Measurements from ENCODE around the gene MYO18A. TPM values are rescaled to one million over a fixed set of nuclear protein-coding genes. Genes with fewer than 3 reads are reported as not detected.

Gene MYO18A
- total RNA-seq, 1 experiment from 2014 or later = 37.2 TPM

DNA sequence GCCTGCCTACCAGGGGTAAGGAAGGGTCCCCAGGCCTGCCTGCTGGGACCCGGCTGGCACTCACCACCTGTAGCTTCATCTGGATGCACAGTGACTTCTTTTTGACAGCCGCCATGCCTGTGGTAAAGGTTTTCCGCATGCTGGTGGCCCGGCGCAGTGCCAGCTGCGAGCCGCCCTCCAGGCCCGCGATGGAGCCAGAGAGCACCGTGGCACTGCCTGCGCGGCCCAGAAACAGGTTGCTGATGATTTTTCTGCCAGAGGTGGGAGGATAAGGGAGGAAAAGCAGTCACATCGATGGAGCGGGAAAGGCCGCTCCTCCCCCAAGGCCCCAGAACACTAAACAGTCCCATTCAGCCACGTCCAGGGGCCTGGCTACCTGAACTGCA, 69.8 kb downstream of the MYO18A start:
- Histone ChIP-seq H3K4me1 (ENCODE audit: control insufficient read depth in 1 of 2, insufficient read depth in 2 of 2, low read length in 2 of 2) (peaks cover 15 to 26% of the 10 kb centered on the region in 2 experiments), H3K4me3 (replicated peaks in 1 of 2; ENCODE audit: low read depth in 1 of 2, low read length in 2 of 2) (no peak overlapping the region), H3K9ac (ENCODE audit: low read length) (no peak overlapping the region), H2AFZ (ENCODE audit: low read depth, low read length, poor library complexity, severe bottlenecking) (no peak overlapping the region), H3K9me3 (ENCODE audit: control insufficient read depth in 1 of 2, insufficient read depth in 1 of 2, low read depth in 1 of 2, low read length in 2 of 2) (no peaks in the 10 kb centered on the region), H3K27me3 (ENCODE audit: insufficient read depth, low read length) (no peaks in the 10 kb centered on the region), H3K27ac (ENCODE audit: low read depth, low read length) (no peak overlapping the region), H4K20me1 (ENCODE audit: insufficient read depth) (no peaks in the 10 kb centered on the region), H3K36me3 (ENCODE audit: control insufficient read depth in 1 of 2, insufficient read depth in 2 of 2, low read length in 2 of 2) (peaks cover under 1 to 10% of the 10 kb centered on the region in 2 experiments; a peak in 1 of 4 replicates), H3K79me2 (ENCODE audit: insufficient read depth, low read length) (no peaks in the 10 kb centered on the region), H3K4me2 (ENCODE audit: low read length) (no peak overlapping the region), H3K9me2 (ENCODE audit: insufficient read depth) (no peaks in the 10 kb centered on the region)
- TF ChIP-seq, protein P1, sequence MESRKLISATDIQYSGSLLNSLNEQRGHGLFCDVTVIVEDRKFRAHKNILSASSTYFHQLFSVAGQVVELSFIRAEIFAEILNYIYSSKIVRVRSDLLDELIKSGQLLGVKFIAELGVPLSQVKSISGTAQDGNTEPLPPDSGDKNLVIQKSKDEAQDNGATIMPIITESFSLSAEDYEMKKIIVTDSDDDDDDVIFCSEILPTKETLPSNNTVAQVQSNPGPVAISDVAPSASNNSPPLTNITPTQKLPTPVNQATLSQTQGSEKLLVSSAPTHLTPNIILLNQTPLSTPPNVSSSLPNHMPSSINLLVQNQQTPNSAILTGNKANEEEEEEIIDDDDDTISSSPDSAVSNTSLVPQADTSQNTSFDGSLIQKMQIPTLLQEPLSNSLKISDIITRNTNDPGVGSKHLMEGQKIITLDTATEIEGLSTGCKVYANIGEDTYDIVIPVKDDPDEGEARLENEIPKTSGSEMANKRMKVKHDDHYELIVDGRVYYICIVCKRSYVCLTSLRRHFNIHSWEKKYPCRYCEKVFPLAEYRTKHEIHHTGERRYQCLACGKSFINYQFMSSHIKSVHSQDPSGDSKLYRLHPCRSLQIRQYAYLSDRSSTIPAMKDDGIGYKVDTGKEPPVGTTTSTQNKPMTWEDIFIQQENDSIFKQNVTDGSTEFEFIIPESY (IDR thresholded peaks at IDR 0.05; ENCODE audit: extremely low read depth, insufficient replicate concordance, low read length) = no peak
- no peak for TF ChIP-seq RAD21 (IDR thresholded peaks at IDR 0.05; ENCODE audit: low read depth)
- ChIA-PET RAD21 (ENCODE audit: low non-redundant PET in 1 of 2, low total read pairs in 2 of 2, uncharacterized antibody in 2 of 2, unreplicated experiment in 2 of 2) (interaction anchor here in 1 of 2 experiments (1.4 kb wide), 1 partner anchor 145 kb away, joined by 4 read pairs; no protein-coding TSS in a partner anchor), CTCF (interaction anchor here (1.1 to 7.9 kb wide), 2 partner anchors 146 to 180 kb away, joined by 3 to 225 read pairs; no protein-coding TSS in a partner anchor), POLR2A (no interaction called here)
- BruUV-seq (replicated peaks) = no TSS peak
- DNase-seq (ENCODE audit: low read depth, low spot score) (no peak), ATAC-seq (no peak)
- intact Hi-C loops (cut with micrococcal nuclease) = loop anchor here (5.0 to 10.0 kb wide), 2 partner anchors 346 to 383 kb away; partner anchors contain the start of genes NEK8 and TLCD1

DNA sequence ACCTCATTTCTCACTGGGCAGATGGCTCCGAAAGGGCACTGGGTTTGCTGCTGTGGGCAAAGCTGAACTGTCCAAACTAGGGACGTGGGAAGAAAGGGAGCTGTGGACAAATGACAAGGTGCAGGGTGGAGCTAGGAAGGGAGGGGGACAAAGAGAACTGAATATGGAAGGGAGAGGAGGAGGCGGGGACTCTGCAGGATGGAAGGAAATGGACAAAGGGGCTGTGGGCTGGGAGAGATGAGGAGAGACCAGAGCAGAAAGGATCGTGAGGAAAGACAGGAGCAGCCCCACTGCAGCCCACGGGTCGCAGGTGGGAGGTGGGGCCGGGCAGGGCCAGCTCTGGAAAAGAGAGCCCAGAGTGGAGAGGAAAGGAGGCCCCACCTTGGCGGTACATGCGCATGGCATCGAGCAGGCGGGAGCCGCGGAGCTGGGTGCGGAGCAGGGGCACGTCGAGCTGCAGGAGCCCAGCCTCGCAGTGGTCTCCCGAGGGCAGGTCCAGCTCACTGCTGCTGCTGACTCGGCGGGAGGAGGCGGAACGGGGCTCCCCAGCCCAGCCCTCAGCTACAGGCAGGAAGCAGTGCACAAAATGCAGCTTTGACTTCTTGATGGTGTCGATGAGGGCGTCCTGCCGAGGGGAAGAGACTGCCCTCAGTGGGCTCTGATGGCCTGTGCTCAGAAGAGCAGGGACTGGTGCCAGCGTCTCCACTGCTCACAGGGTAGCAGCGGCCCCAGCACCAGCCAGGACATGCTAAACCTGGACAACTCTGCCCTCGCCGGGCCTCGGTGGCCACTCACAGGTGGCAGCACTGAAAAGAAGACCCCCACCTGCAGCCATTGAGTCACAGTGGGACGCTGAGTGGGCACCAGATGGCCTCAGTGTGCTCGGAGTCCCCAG, 70.5 kb downstream of the MYO18A start:
- Histone ChIP-seq H4K20me1 (ENCODE audit: insufficient read depth) (no peaks in the 10 kb centered on the region), H3K9me3 (ENCODE audit: control insufficient read depth in 1 of 2, insufficient read depth in 1 of 2, low read depth in 1 of 2, low read length in 2 of 2) (no peaks in the 10 kb centered on the region), H3K79me2 (ENCODE audit: insufficient read depth, low read length) (no peaks in the 10 kb centered on the region), H3K9me2 (ENCODE audit: insufficient read depth) (no peaks in the 10 kb centered on the region), H3K9ac (ENCODE audit: low read length) (no peak overlapping the region), H3K36me3 (ENCODE audit: control insufficient read depth in 1 of 2, insufficient read depth in 2 of 2, low read length in 2 of 2) (peaks cover 0 to 10% of the 10 kb centered on the region in 2 experiments; a peak in 1 of 4 replicates), H3K27ac (ENCODE audit: low read depth, low read length) (no peak overlapping the region), H3K4me2 (ENCODE audit: low read length) (no peak overlapping the region), H3K4me3 (replicated peaks in 1 of 2; ENCODE audit: low read depth in 1 of 2, low read length in 2 of 2) (no peak overlapping the region), H3K27me3 (ENCODE audit: insufficient read depth, low read length) (no peaks in the 10 kb centered on the region), H2AFZ (ENCODE audit: low read depth, low read length, poor library complexity, severe bottlenecking) (no peak overlapping the region), H3K4me1 (ENCODE audit: control insufficient read depth in 1 of 2, insufficient read depth in 2 of 2, low read length in 2 of 2) (peaks cover 15 to 26% of the 10 kb centered on the region in 2 experiments)
- BruUV-seq (replicated peaks) = no TSS peak
- ChIA-PET RAD21 (ENCODE audit: low non-redundant PET in 1 of 2, low total read pairs in 2 of 2, uncharacterized antibody in 2 of 2, unreplicated experiment in 2 of 2) (interaction anchor here in 1 of 2 experiments (1.4 kb wide), 1 partner anchor 144 kb away, joined by 4 read pairs; no protein-coding TSS in a partner anchor), POLR2A (no interaction called here), CTCF (interaction anchor here (1.1 to 7.9 kb wide), 3 partner anchors 145 to 383 kb away, joined by 3 to 225 read pairs (median 8); partner anchors contain the start of gene TLCD1)
- no peak for ATAC-seq
- DNase-seq (ENCODE audit: low read depth, low spot score) = no peak
- intact Hi-C loops (cut with micrococcal nuclease) = loop anchor here (5.0 to 10.0 kb wide), 2 partner anchors 345 to 382 kb away; partner anchors contain the start of genes NEK8 and TLCD1
- no peak for TF ChIP-seq SRF (IDR thresholded peaks at IDR 0.05; ENCODE audit: low read depth)
- no peak for TF ChIP-seq TCF7L2 (IDR thresholded peaks at IDR 0.05; ENCODE audit: borderline replicate concordance, extremely low read depth, insufficient read depth, insufficient read length)
- TF ChIP-seq EZH2 (IDR thresholded peaks at IDR 0.05) = no peak
- TF ChIP-seq ELF1 (IDR thresholded peaks at IDR 0.05; ENCODE audit: borderline replicate concordance, low read depth) = no peak
- TF ChIP-seq CEBPB (IDR thresholded peaks at IDR 0.05; ENCODE audit: low read depth) = no peak
- no peak for TF ChIP-seq JUND (IDR thresholded peaks at IDR 0.05)
- no peak for TF ChIP-seq FOSL1 (IDR thresholded peaks at IDR 0.05; ENCODE audit: low read depth)
- TF ChIP-seq, protein P2, sequence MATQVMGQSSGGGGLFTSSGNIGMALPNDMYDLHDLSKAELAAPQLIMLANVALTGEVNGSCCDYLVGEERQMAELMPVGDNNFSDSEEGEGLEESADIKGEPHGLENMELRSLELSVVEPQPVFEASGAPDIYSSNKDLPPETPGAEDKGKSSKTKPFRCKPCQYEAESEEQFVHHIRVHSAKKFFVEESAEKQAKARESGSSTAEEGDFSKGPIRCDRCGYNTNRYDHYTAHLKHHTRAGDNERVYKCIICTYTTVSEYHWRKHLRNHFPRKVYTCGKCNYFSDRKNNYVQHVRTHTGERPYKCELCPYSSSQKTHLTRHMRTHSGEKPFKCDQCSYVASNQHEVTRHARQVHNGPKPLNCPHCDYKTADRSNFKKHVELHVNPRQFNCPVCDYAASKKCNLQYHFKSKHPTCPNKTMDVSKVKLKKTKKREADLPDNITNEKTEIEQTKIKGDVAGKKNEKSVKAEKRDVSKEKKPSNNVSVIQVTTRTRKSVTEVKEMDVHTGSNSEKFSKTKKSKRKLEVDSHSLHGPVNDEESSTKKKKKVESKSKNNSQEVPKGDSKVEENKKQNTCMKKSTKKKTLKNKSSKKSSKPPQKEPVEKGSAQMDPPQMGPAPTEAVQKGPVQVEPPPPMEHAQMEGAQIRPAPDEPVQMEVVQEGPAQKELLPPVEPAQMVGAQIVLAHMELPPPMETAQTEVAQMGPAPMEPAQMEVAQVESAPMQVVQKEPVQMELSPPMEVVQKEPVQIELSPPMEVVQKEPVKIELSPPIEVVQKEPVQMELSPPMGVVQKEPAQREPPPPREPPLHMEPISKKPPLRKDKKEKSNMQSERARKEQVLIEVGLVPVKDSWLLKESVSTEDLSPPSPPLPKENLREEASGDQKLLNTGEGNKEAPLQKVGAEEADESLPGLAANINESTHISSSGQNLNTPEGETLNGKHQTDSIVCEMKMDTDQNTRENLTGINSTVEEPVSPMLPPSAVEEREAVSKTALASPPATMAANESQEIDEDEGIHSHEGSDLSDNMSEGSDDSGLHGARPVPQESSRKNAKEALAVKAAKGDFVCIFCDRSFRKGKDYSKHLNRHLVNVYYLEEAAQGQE (IDR thresholded peaks at IDR 0.05; ENCODE audit: low read depth) = no peak
- TF ChIP-seq EZH2phosphoT487 (IDR thresholded peaks at IDR 0.05; ENCODE audit: borderline replicate concordance) = no peak
- TF ChIP-seq ATF3 (IDR thresholded peaks at IDR 0.05) = no peak

Measured in HCT116 (cell line).